ENCODE measurements around the gene ZNF148. TPM values are rescaled to one million over a fixed set of nuclear protein-coding genes. Genes with fewer than 3 reads are reported as not detected.

ZNF148 gene
- total RNA-seq, 4 donors from 2014 or later: 32.4 to 50.7 (median 39.4) TPM

DNA sequence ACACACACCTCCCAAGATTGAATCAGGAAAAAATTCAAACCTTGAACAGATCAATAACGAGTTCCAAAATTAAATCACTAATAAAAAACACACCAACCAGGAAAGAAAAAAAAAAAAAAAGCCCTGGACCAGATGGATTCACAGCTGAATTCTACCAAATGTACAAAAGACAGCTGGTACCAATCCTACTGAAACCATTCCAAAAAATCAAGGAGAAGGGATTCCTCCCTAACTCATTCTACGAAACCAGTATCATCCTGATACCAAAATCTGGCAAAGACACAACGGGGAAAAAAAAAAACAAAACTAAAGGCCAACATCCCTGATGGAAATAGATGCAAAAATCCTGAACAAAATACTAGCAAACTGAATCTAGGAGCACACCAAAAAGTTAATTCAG lies 108.2 kb downstream of the ZNF148 start:
- Histone ChIP-seq H3K9me3 (no peaks in the 10 kb centered on the region), H3K4me3 (no peak overlapping the region), H3K36me3 (peaks cover 0 to 23% of the 10 kb centered on the region in 2 donors), H3K27ac (no peak overlapping the region), H3K27me3 (no peaks in the 10 kb centered on the region), H3K4me1 (peaks cover 0 to 4% (median 0%) of the 10 kb centered on the region in 3 donors)
- WGBS, 2 donors (ENCODE audit: low coverage in 1 of 2): 75 to 76% methylated on average over 2 to 3 of the region's 3 CpGs
- TF ChIP-seq EP300 (IDR thresholded peaks at IDR 0.05) (no peak), CTCF (IDR thresholded peaks at IDR 0.05) (no peak), POLR2A (IDR thresholded peaks at IDR 0.05) (no peak), POLR2AphosphoS5 (IDR thresholded peaks at IDR 0.05) (no peak)
- no peak for ATAC-seq

DNA sequence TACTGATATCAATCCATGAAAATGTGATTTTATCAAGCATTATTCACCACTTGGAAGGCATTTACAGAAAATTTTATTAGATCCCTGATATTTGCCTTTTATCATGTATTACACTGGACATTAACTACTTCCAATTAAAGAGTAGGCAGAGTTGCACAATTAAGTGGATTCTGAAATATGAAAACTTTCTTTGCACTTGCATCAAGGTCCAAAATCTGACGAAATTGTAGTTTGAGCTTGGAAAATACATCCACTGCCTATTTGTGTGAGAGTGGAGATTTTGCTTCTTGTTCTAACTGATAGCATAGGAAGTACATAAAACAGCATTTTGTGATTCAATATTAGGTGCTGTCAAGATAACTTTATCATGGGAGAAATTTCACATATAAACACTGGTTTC lies 113.0 kb downstream of the ZNF148 start:
- peaks cover 0 to 6% of the 10 kb centered on the region in 2 donors for H3K36me3 ChIP-seq
- TF ChIP-seq EP300 (IDR thresholded peaks at IDR 0.05) (no peak), POLR2AphosphoS5 (IDR thresholded peaks at IDR 0.05) (no peak), CTCF (IDR thresholded peaks at IDR 0.05) (no peak), POLR2A (IDR thresholded peaks at IDR 0.05) (no peak)
- no peak overlapping the region for H3K27ac ChIP-seq
- H3K9me3 ChIP-seq: no peaks in the 10 kb centered on the region
- H3K4me1 ChIP-seq: peaks cover 0 to 4% (median 0%) of the 10 kb centered on the region in 3 donors
- H3K27me3 ChIP-seq: no peaks in the 10 kb centered on the region
- WGBS, 2 donors (ENCODE audit: low coverage in 1 of 2): 73 to 90% methylated on average over 1 of the region's 1 CpG
- H3K4me3 ChIP-seq: no peak overlapping the region
- ATAC-seq: no peak

DNA sequence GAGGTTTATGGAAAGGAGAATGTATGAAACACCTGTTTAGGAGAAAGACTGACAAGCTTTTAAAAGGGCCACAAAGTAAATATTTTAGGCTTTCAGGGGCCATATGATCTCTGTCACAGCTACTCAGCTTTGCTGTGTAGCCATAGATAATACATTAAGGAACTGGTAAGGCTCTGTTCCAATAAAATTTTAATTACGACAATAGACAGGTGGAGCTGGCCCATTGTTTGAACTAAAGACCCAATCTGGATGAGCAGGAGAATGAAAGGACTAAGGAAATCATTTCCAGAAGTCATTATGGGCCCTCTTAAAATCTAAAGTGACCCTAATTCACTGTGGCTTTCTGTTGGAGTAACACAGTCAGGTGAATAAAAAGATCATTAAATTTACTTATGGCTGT lies 114.1 kb downstream of the ZNF148 start:
- Histone ChIP-seq H3K9me3 (peaks cover 0 to 4% (median 0%) of the 10 kb centered on the region in 3 donors), H3K27ac (no peak overlapping the region)
- WGBS, 2 donors (ENCODE audit: low coverage in 1 of 2): 75 to 90% methylated on average over 1 of the region's 1 CpG

DNA sequence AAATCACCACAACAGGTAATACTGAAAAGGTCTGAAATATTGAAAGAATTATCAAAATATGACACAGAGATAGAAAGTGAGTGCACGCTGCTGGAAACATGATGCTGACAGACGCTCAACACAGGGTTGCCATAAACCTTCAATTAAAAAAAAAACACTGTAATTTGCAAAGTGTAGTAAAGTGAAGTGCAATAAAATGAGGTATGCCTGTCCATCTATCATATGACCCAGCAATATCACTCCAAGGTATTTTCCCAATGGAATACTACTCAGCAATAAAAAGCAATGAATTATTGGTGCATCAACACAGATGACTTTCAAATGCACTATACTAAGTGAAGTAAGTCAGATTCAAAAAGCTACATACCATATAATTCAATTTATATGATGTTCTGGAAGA lies 115.0 kb downstream of the ZNF148 start:
- ATAC-seq: no peak
- Histone ChIP-seq H3K4me3 (no peak overlapping the region), H3K36me3 (peaks cover 0 to 14% of the 10 kb centered on the region in 2 donors), H3K4me1 (peaks cover 0 to 4% (median 0%) of the 10 kb centered on the region in 3 donors), H3K9me3 (peaks cover 0 to 4% (median 0%) of the 10 kb centered on the region in 3 donors), H3K27ac (no peak overlapping the region), H3K27me3 (no peaks in the 10 kb centered on the region)
- 100% methylated on average over 2 of the region's 2 CpGs for WGBS, 2 donors (ENCODE audit: low coverage in 1 of 2)
- TF ChIP-seq POLR2A (IDR thresholded peaks at IDR 0.05) (no peak), EP300 (IDR thresholded peaks at IDR 0.05) (no peak), CTCF (IDR thresholded peaks at IDR 0.05) (no peak), POLR2AphosphoS5 (IDR thresholded peaks at IDR 0.05) (no peak)

More for the DNA sequence above, 114.1 kb downstream of the ZNF148 start:
- TF ChIP-seq POLR2A (IDR thresholded peaks at IDR 0.05) (no peak), POLR2AphosphoS5 (IDR thresholded peaks at IDR 0.05) (no peak), CTCF (IDR thresholded peaks at IDR 0.05) (no peak), EP300 (IDR thresholded peaks at IDR 0.05) (no peak)
- no peak for ATAC-seq
- H3K36me3 ChIP-seq: peaks cover 0 to 14% of the 10 kb centered on the region in 2 donors
- no peaks in the 10 kb centered on the region for H3K27me3 ChIP-seq
- no peak overlapping the region for H3K4me3 ChIP-seq
- peaks cover 0 to 4% (median 0%) of the 10 kb centered on the region in 3 donors for H3K4me1 ChIP-seq

DNA sequence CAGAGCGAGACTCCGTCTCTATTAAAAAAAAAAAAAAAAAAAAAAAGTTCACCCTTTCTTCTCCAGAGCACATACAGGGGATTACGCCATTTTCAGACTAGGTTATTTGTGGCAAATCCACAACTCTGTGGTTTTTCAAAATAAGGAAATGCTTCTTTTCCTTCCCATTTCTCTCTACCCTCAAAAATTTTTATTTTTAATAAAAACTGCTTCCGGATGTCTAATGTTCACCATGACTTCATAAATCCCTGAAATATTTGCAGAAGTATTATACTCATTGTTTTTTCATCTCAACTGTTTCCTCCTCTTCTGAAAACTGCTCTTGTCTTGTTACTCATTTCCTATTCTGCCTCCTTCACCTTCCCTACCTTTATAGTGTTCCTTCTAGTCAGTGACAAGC lies 117.6 kb downstream of the ZNF148 start:
- peaks cover 0 to 4% (median 0%) of the 10 kb centered on the region in 3 donors for H3K9me3 ChIP-seq
- no peak overlapping the region for H3K4me3 ChIP-seq
- H3K36me3 ChIP-seq: peaks cover 0 to 10% of the 10 kb centered on the region in 2 donors
- WGBS, 2 donors (ENCODE audit: low coverage in 1 of 2): 92 to 100% methylated on average over 2 to 3 of the region's 4 CpGs
- no peak overlapping the region for H3K27ac ChIP-seq
- no peaks in the 10 kb centered on the region for H3K27me3 ChIP-seq
- no peaks in the 10 kb centered on the region for H3K4me1 ChIP-seq
- TF ChIP-seq CTCF (IDR thresholded peaks at IDR 0.05): no peak
- no peak for TF ChIP-seq POLR2A (IDR thresholded peaks at IDR 0.05)
- TF ChIP-seq EP300 (IDR thresholded peaks at IDR 0.05): no peak
- no peak for TF ChIP-seq POLR2AphosphoS5 (IDR thresholded peaks at IDR 0.05)
- no peak for ATAC-seq
